DMS114 treated with DMSO at 0.1 percent for 48 hours (cell line): ENCODE measurements around the gene UFC1.
A peak's percentile ranks its signal among the peaks of the same experiment; 100 is the strongest.

ENCODE experiments used
- DNase-seq: peaks from one replicate; lab custom pipeline; 2025; ENCODE audit not compliant: unreplicated experiment; lab: John Stamatoyannopoulos, UW

Gene UFC1

DNA sequence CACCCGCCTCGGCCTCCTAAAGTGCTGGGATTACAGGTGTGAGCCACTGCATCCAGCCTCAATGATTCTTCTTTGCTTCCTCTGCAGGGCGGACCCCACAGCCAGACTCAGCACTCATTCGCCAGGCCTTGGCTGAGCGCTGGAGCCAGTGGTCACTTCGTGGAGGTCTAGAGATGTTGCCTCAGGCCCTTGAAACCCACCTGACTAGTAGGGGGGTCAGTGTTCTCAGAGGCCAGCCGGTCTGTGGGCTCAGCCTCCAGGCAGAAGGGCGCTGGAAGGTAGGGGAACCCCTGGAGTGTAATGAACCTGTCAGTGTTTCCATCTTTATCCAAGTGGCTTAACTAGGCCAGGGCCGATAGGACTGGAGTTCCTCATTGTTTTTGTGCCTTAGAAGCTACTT lies 15.1 kb downstream of the UFC1 start:
- no peak for DNase-seq

DNA sequence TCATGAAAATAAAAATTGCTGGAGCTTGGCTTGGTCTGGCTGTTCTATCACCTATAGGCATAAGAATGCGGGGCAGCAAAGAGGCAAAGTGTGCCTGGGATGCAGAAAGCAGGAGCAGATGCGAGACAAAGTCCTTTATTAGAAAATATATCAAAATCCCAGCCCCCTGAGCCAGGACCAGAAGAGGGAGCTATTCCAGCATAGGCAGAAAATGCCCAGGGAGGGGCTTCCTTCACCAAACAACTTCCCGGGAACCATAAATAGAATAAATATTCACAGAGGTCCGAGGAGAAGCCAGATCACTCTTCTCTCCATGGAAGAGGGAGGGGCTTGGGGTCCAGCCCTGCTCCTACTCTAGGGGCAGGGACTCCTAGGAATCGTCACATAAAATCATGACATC lies 17.4 kb downstream of the UFC1 start:
- no peak for DNase-seq

DNA sequence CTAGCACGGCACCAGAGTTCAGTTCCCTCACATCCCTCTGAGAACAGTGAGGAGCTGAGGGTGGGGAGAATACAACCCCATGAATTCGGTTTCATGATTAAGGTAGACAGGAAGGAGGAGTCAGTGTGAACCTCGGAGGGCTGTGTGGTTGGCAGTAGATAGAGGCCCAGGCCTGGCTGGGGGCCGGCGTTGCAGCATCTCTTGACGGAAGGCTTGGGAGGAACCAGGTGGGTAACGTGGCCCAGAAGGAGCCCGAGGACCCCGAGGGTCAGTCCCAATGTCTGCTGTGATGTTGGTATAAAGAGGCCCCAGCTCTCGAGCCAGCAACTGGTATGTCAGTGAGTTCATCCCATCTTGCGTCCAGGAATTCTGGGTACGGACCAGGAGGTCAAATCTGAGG lies 17.9 kb downstream of the UFC1 start:
- no peak for DNase-seq

DNA sequence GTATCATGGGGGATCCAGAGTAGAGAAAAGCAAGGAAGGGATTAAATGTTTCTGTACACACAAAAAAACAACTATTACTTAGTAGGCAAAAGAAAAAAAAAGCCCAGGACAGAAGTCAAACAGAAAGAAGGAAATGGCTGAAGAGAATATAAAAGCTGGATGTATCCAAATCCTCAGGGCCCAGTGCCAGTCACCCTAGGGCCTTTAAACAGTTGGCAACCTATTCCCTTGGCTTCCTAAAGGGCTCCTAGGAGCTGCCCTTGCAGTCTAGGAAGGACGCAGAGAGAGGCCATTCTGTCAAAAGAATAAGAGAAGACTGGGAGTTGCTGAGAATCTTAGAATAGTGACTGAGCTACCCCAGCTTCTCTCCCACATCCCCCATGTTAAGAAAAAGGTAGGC lies 18.6 kb downstream of the UFC1 start:
- DNase-seq, result no peak

DNA sequence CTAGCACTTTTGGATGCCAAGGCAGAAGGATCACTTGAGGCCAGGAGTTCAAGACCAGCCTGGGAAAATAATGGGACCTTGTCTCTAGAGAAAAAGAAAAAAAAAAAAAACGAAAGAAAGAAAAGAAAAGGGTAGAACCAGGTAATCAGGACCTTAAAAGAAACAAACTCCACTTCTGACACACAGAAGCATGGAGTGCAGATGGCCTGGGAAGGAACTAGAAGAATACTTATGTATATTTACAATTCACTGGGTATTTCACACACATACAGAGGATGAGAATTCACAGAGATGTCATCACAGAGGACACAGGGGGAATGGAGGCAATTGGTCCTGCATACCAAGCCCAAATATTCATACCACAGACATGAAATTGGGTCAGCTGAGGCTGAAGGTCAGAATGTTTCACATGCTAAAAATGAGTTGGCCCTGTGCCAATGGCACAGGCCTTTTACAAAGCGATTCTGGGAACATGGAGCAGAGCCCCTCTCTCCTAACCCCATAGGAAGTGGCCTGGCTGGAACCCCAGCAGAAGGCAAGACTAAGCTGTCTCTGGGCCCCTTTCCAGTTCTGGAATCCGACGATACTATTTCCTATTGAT lies 19.1 kb downstream of the UFC1 start:
- no peak for DNase-seq

DNA sequence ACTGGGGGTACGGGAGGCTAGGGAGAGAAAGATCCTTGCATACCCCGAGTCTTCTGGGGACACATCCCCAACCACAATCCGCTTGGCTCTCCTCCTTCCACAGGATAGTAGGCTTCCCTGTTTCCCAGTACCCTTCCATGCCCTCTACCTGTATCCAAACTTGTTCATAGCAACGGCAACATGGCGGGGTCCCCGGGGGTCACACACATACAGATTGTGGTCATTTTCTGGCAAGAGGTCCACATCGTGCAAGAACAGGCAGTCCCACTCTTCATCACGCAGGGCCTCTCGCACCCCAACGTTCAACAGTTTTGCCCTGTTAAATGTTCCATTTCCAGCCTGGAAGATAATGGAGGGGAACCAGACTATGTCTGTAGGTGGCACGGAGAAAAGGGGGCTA lies 19.9 kb downstream of the UFC1 start:
- no peak for DNase-seq

DNA sequence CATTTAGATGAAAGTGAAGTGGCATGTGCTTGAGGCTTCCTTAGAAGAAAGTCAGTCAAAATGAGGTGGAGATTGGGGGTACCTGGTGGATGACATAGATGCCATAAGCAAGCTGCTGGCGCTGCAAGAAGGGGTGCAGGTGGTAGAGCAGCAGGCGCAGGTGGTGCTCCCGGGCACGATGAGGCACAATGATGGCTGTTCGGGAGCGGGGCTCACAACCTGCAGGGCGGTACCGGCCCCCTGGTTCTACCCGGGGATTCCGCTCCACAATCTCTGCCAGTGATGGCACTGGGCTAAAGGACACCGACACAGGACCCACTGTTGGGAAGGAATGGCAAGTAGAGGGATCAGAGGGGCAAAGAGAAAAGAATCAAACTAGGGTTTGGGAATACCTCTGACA lies 21.1 kb downstream of the UFC1 start:
- no peak for DNase-seq

DNA sequence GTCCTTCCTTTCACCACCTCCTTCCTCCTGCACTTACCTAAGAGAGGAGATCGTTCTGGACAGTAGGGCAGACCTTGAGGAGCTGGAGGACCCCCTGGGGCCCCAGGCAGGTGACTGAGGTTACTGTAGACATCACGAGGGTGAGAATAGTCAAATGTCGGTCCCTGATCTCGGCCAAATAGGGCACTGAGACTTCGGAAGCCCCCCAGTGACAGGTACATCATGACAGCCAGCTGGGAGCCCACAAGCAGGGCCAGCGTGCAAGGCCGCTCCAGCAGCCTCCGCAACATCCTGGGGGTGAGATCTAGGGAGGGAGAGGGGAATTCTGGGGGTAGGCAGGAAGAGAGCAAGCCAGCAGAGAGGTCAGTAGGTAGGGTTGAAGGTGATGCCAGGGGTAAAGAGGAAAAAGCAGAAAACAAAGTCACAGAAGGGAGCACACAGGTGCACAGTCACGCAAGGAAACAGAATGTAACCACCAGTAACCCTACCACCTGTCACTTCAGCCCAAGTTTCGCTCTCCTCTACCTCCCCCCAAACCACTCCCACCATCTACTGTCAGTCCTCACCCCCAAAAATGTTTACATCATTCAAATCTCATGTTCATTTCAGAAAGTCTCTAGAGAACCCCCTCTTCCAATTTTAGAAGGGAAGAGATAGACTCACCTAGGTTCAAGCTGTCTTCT lies 22.1 kb downstream of the UFC1 start:
- DNase-seq, result no peak

DNA sequence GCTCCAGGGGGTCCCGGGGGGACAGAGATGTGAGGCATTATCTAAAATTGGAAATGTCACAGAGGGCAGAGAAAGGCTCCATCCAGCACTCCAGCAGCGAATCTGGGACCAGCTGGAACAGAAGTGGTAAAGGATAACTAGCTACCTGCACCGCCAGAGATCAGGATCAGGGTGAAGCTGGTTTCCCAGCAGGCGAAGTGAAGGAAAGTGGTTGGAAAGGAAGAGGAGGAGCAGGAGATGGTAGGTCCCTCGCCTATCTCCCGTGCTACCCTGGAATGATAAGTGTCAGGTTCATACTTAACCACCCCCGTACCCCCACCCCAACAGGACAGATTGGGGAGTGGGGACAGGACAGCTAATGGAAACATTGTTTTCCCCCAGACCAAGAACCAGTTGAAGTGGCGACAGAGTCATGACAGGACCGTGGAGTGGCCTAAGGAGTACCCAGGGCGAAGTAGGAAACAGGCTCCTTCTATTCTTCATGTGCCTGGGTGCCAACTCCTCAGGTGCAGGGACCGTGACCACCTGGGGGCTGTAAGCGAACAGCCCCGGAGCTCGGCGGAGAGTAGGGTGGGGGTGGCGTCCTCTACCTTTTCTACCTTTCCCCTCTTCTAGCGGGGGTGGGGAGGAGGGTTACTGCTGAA lies 22.8 kb downstream of the UFC1 start:
- DNase-seq, result no peak

DNA sequence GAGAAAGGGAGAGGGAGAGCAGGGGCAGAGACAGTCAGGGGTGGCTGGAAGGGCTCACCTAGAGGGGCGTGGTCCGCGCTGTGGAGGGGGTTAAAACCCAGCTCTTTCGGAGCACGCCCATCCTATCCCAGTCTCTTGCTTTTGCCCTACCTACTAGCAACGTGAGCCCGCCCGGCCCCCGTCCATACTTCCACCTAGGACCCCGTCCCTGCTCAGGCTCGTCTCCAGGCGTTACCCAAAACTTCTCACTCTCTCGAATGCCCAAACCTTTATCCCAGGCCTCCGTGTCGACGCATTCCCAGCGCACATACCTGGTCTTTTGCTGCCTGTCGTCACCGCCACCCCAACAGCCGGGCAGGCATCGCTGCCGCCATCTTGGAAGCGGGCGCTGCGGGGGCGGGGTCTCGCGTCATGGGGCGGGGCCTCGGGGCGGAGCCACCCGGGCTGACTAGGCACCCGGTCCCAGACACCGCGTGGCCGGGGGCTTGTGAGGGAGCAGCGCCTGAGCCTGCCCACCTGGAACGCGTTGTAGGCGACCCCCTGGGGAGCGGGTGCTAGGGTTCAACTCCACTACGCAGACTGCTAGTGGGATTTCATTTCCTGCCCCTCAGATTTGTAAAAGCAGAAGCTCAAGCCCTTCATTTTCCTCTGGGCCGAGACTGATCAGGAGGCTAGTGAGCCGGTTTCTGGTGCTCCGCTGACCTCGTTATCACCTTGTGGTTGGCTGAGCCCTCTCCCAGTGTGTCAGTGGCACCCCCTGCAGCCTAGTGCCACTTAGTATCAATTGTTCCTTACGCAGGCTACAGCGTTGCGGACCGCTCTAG lies 23.5 kb downstream of the UFC1 start, which contains the start of gene B4GALT3:
Gene B4GALT3, minus strand, starts transcription at position 396 of the 824 bp plus-strand sequence. CDS start 1,447 bp downstream, outside the sequence.
- DNase-seq, result peak; percentile 84

DNA sequence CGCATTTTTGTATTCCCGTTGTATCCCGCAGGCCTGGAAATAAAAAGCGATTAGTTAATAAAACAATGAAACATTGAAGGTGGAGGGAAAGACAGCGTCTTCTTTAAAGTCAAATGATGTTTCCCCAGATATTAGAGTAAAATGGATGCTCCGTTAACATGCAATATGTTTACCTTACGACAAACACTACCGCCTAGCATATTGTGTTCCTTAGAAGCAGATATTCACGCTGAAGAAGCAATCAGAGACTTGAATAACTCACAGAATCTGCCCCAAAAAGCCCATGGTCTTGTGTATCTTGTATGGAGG lies 24.1 kb downstream of the UFC1 start:
- no peak for DNase-seq

DNA sequence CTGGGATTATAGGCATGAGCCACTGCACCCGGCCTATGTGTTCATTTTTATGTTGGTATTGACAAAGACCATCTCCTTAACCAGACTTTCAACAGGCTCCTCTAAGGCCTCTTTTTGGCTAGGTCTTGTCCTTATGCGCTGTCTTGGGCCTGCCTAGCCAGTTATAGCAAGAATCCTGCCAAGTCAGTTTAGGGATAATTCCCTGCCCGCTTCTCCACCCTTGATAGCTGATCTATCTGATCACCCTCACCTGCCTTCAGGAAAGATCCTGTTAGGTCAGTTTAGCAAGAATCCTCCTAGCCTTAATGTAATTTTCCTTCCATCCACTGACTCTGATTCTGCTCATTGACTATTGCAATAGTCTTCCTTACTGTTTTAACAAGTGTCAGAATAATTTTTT lies 25.9 kb downstream of the UFC1 start:
- DNase-seq, result no peak

DNA sequence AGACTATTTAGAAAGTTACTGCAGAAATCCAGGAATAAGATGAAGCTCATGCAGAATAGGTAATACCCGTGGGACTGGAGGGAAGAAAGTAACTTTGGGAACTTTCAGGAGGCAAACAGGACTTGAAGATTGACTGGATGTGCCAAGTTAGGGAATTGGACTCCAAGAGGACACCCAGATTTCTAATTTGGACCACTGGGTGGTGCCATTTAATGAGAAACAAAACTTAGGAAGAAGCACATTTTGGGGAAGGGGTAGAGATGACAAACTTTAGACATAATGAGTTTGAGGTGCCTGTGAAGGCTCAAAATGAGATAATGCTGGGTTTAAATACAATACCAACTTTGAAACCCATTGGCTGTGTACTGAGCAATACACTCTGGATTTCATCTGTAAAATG lies 26.9 kb downstream of the UFC1 start:
- DNase-seq, result peak; percentile 49

DNA sequence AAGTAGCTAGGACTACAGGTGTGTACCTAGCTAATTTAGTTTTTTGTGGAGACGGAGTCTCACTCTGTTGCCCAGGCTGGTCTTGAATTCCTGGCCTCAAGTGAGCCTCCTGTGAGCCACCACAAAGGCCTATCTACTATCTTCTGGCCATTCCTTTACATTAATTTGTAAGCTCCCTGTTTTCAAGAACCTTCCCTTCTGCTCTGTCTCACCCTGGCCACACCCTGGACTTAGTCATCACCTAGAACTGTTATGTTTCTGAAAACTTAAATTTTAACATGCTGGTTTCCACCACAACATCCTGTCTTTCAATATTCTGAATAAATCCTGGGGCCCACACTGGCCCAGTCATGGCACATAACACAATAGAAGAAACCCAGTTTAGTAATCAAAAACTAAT lies 28.4 kb downstream of the UFC1 start:
- no peak for DNase-seq

DNA sequence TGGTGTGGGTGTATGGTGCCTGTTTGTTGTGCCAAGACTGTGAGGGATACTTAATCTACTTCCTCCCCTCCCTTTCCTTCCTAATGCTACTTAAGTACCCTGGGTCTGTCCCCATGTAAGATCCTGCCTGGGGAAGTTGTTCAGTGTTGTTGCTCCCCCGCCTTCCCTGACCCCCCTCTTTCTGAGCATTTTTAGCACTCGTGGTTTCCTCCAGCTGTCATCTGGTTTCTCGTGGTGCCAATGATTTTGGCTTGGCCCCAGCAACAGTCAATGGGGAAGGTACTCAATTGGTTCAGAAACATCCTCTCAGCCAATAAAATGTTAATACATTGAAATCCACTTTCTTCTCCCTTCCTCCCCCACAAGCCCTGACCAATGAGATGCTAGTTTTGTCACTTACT lies 31.5 kb downstream of the UFC1 start:
- DNase-seq, result no peak

DNA sequence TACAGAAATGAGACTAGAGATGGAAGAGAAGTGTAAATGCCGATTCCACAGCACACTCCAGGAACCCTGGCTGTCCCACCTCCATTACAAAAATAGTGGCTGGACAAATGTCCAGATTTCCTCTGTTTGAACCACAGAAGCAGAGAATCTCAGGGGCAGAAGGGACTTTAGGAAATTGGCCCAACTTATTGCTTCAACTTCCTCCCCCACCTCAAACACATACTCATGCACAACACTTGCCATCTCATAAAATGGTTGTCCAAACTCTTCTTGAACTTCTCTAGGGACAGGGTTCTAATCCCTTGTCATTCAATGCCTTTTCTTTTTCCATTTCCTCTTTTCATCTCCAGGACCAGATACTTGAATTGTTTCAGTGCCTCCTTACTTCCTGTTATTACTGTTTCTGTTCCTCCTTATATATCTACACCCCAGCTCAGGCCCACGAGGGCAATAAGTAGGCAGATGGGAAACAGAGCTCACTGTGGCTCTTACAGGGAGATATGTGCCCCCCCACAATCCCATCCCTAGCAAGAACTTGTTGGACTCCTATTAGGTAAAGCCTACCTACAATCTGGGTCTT lies 32.0 kb downstream of the UFC1 start:
- no peak for DNase-seq

DNA sequence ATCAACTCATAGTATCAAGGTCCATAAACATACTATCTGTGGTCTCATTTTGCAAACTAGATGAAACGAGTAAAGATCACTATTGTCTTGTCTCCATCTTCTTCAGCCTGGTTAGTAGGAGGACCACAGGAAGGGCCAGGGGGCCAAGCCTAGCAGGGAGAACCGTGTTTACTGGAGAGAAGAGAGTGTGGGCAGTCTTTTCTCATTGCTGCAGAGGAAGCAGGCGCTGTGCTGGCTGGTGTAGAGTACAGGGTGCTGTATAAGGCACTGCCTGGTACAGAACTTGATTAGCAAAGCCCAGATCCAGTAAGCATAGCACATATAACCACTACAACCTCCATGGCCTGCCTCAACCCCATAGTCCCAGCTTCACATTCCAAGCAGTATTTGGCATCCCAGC lies 33.5 kb downstream of the UFC1 start:
- DNase-seq, result no peak

DNA sequence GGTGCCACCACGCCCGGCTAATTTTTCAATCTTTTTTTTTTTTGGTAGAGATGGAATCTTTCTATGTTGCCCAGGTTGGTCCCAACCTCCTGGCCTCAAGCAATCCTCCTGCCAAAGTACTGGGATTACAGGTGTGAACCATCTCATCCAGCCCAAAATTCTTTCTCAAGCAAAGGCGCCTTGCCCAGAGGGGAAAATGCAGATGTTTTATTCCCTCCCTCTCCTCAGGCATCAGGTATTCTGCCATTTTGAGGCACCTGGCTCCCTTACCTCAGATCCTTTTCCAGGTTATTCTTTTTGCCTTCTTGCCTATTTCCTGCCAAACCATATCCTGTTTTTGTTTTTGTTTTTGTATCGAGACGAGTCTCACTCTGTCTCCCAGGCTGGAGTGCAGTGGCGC lies 34.6 kb downstream of the UFC1 start:
- no peak for DNase-seq

DNA sequence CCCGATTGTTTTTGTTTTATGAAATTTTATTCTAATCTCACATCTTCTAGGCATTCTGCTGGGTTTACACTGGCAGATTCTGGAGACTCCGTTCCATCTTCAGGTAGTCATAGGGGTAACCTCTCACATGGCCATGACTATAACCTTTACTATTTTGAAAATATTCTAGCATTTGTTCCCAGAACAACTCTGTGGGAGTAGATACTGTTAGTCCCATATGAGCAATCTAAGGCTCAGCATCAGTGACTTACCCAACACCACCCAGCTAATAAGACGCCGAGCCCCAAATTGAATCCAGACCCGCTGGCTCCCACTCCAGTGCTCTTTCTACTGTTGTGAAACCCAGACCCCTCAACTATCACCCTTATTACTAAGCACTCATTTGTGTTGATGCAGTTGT lies 35.3 kb downstream of the UFC1 start:
- no peak for DNase-seq

DNA sequence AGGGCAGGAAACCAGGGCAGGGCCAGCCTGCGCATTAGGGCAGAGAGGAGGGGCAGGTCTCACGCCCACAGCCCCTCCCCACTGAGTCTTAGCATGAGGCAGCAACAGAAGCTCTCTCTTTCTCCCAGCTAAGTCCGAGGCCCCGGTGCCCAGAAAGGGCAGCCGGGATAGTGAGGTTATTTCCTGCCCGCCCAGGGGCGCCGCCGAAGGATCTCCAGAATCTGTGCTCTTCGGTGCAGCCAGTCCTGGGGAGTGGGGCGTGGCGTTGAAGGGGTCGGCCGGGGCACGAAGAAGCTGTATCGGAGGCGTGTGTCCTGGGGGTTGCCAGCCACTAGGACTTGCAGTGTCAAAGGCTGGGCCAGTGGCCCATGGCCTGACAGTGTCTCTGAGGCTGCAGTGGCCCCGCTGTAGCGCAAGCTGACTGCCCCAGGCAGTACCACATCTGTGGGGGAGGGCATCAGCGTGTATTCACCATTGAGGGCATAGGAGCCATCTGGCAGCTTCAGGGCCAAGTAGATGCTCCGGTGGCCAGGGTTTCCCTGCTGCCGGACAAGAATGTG lies 37.3 kb downstream of the UFC1 start:
- DNase-seq, result no peak

DNA sequence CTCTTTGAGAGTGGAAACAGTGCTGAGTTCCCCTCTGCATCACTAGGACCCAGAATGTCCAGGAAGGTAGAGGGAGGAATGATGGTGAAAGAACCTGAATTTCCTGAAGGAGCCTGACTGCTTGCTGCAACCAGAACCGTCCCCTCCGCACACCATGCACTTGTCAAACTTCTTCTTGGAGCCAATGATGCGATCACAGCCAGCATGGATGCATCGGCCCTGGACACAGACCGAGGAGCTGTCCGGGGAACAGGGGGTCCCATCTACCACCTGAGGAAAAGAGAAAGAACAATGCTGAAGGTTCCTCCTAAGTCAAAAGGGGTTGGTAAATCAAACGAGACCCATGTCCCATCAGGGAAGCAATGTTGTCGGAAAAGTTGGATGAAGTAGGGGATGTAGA lies 38.2 kb downstream of the UFC1 start:
- no peak for DNase-seq
